ENCODE measurements around the gene OXSR1. TPM values are rescaled to one million over a fixed set of nuclear protein-coding genes. Genes with fewer than 3 reads are reported as not detected.

The OXSR1 gene
- total RNA-seq, 1 experiment from 2014 or later = 33.2 TPM

DNA sequence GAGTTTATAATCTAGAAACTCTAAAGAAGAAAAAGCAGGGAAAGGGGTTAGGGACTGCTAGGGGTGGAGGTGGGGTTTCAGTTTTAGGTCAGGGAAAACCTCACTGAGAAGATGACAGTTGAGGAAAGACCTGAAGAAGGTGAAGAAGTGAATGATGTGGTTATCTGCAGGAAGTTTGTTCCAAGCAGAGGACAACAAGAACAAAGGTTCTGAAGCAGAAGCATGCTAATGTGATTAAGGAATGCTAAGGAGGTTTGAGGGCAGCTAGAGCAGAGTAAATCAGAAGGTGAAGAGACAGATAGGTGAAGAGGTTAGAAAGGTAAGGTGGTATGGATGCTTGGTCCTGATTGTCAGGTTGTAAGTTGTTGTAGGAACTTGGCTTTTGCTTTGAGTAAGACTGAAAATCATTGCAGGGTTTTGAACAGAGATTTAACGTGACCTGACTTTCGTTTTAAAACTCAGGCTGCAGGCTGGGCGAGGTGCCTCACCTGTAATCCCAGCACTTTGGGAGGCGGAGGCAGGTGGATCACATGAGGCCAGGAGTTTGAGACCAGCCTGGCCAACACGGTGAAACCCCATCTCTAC lies 8.6 kb downstream of the OXSR1 start:
- H3K36me3 ChIP-seq (ENCODE audit: control insufficient read depth, insufficient read depth, low read length) = no peaks in the 10 kb centered on the region
- no peaks in the 10 kb centered on the region for H3K27me3 ChIP-seq (ENCODE audit: control insufficient read depth, insufficient read depth, low read length)
- ChIA-PET CTCF (no interaction called here), POLR2A (no interaction called here)
- in situ Hi-C loops (cut with HindIII; ENCODE audit: low pct_unique_long_range_greater_than_20kb, low sequenced_read_pairs) (no loop called here), intact Hi-C loops (cut with micrococcal nuclease; ENCODE audit: unreplicated experiment) (no loop called here)
- peaks cover 8% of the 10 kb centered on the region for H3K4me1 ChIP-seq (ENCODE audit: control insufficient read depth, insufficient read depth, low read length)
- ATAC-seq (no peak), DNase-seq (ENCODE audit: low read depth, low spot score) (no peak)
- H3K9me3 ChIP-seq (ENCODE audit: control insufficient read depth, insufficient read depth, low read depth, low read length) = no peaks in the 10 kb centered on the region
- BruUV-seq (replicated peaks) = no TSS peak
- no peak for TF ChIP-seq TCF7L2 (IDR thresholded peaks at IDR 0.05; ENCODE audit: low read depth, low read length)
- no peak for TF ChIP-seq SIN3A (IDR thresholded peaks at IDR 0.05; ENCODE audit: borderline replicate concordance, insufficient read depth, low read depth, low read length)
- TF ChIP-seq POLR2AphosphoS5 (IDR thresholded peaks at IDR 0.05; ENCODE audit: low read depth, low read length) = no peak
- TF ChIP-seq, protein P1, sequence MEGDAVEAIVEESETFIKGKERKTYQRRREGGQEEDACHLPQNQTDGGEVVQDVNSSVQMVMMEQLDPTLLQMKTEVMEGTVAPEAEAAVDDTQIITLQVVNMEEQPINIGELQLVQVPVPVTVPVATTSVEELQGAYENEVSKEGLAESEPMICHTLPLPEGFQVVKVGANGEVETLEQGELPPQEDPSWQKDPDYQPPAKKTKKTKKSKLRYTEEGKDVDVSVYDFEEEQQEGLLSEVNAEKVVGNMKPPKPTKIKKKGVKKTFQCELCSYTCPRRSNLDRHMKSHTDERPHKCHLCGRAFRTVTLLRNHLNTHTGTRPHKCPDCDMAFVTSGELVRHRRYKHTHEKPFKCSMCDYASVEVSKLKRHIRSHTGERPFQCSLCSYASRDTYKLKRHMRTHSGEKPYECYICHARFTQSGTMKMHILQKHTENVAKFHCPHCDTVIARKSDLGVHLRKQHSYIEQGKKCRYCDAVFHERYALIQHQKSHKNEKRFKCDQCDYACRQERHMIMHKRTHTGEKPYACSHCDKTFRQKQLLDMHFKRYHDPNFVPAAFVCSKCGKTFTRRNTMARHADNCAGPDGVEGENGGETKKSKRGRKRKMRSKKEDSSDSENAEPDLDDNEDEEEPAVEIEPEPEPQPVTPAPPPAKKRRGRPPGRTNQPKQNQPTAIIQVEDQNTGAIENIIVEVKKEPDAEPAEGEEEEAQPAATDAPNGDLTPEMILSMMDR (IDR thresholded peaks at IDR 0.05) = no peak
- TF ChIP-seq, protein P2, sequence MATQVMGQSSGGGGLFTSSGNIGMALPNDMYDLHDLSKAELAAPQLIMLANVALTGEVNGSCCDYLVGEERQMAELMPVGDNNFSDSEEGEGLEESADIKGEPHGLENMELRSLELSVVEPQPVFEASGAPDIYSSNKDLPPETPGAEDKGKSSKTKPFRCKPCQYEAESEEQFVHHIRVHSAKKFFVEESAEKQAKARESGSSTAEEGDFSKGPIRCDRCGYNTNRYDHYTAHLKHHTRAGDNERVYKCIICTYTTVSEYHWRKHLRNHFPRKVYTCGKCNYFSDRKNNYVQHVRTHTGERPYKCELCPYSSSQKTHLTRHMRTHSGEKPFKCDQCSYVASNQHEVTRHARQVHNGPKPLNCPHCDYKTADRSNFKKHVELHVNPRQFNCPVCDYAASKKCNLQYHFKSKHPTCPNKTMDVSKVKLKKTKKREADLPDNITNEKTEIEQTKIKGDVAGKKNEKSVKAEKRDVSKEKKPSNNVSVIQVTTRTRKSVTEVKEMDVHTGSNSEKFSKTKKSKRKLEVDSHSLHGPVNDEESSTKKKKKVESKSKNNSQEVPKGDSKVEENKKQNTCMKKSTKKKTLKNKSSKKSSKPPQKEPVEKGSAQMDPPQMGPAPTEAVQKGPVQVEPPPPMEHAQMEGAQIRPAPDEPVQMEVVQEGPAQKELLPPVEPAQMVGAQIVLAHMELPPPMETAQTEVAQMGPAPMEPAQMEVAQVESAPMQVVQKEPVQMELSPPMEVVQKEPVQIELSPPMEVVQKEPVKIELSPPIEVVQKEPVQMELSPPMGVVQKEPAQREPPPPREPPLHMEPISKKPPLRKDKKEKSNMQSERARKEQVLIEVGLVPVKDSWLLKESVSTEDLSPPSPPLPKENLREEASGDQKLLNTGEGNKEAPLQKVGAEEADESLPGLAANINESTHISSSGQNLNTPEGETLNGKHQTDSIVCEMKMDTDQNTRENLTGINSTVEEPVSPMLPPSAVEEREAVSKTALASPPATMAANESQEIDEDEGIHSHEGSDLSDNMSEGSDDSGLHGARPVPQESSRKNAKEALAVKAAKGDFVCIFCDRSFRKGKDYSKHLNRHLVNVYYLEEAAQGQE (IDR thresholded peaks at IDR 0.05; ENCODE audit: insufficient read depth in 1 of 2, low read depth in 2 of 2, low read length in 1 of 2) = no peak
- no peak overlapping the region for H3K4me3 ChIP-seq (ENCODE audit: low read depth in 2 of 2, low read length in 2 of 2)
- no peak overlapping the region for H3K27ac ChIP-seq (ENCODE audit: low read length)

GRCh38 chr3:38177181-38177580 lies 11.8 kb downstream of the OXSR1 start:
- Histone ChIP-seq H3K27me3 (ENCODE audit: control insufficient read depth, insufficient read depth, low read length) (no peaks in the 10 kb centered on the region), H3K4me1 (ENCODE audit: control insufficient read depth, insufficient read depth, low read length) (peaks cover 8% of the 10 kb centered on the region), H3K9me3 (ENCODE audit: control insufficient read depth, insufficient read depth, low read depth, low read length) (no peaks in the 10 kb centered on the region), H3K27ac (ENCODE audit: low read length) (no peak overlapping the region), H3K36me3 (ENCODE audit: control insufficient read depth, insufficient read depth, low read length) (no peaks in the 10 kb centered on the region), H3K4me3 (ENCODE audit: low read depth in 2 of 2, low read length in 2 of 2) (no peak overlapping the region)
- DNase-seq (ENCODE audit: low read depth, low spot score) (no peak), ATAC-seq (no peak)
- ChIA-PET CTCF (interaction anchor here (0.6 kb wide), 1 partner anchor 14 kb away, joined by 3 read pairs; no protein-coding TSS in a partner anchor), POLR2A (no interaction called here)
- in situ Hi-C loops (cut with HindIII; ENCODE audit: low pct_unique_long_range_greater_than_20kb, low sequenced_read_pairs) (no loop called here), intact Hi-C loops (cut with micrococcal nuclease; ENCODE audit: unreplicated experiment) (no loop called here)
- BruUV-seq (replicated peaks) = no TSS peak
- TF ChIP-seq POLR2AphosphoS5 (IDR thresholded peaks at IDR 0.05; ENCODE audit: low read depth, low read length) (no peak), TCF7L2 (IDR thresholded peaks at IDR 0.05; ENCODE audit: low read depth, low read length) (no peak), SIN3A (IDR thresholded peaks at IDR 0.05; ENCODE audit: borderline replicate concordance, insufficient read depth, low read depth, low read length) (no peak)
- TF ChIP-seq, protein P1 (IDR thresholded peaks at IDR 0.05) = no peak
- TF ChIP-seq, protein P2 (IDR thresholded peaks at IDR 0.05; ENCODE audit: insufficient read depth in 1 of 2, low read depth in 2 of 2, low read length in 1 of 2) = no peak

Data from Panc1 (cell line).